AG04450 (cell line): Measurements from ENCODE around the gene CEP78. TPM values are rescaled to one million over a fixed set of nuclear protein-coding genes. Genes with fewer than 3 reads are reported as not detected.
A peak's percentile ranks its signal among the peaks of the same experiment; 100 is the strongest.
"Not testable (repeated sequence)": the region's sequence is repeated elsewhere in the genome, so short reads cannot be mapped to it uniquely, and the experiment has no call there.

Experiments used
- CTCF ChIA-PET: fragments of 300-600, 350-600 bp; formaldehyde crosslinking; extraction: SDS; loops from one replicate; lab custom pipeline; 2022; ENCODE audit warnings: antibody characterized with exemption, inconsistent platforms; lab: Charles Lee
- POLR2A ChIA-PET: fragments of 350-600 bp; formaldehyde crosslinking; extraction: SDS; loops from one replicate; lab custom pipeline; 2021; ENCODE audit warnings: antibody characterized with exemption, inconsistent platforms; lab: Yijun Ruan, JAX
- DNase-seq: peaks from one replicate; pipeline ENCODE4 v3.0.0-alpha.2; 2011; ENCODE audit warnings: low read depth, low spot score
- H3K27ac ChIP-seq: one replicate; pipeline ENCODE4 v1.5.1; 2012; ENCODE audit warnings: low read depth, low read length, control low read depth
- H3K27me3 ChIP-seq: one replicate; pipeline ENCODE4 v1.6.0; 2012; ENCODE audit warnings: low read length; ENCODE audit not compliant: control insufficient read depth, insufficient read depth
- H3K4me3 ChIP-seq: 2 replicates; pipeline ENCODE4 v1.5.1; 2011; ENCODE audit warnings: mild to moderate bottlenecking, low read depth, low read length, control low read depth
- H3K9me3 ChIP-seq: 2 replicates; pipeline ENCODE4 v1.5.1; 2012; ENCODE audit warnings: low read length; ENCODE audit not compliant: control insufficient read depth, insufficient read depth
- CTCF ChIP-seq: IDR thresholded peaks from 2 replicates; pipeline ENCODE4 v1.5.1; 2011; ENCODE audit warnings: low read depth, low read length, control low read depth, inconsistent platforms
- polyA plus RNA-seq: library from polyadenylated mRNA; depleted of rRNA; stranded (reverse); fragments of >200 nt; gene quantifications from 2 replicates; pipeline ENCODE4 v1.2.3, GENCODE V29; 2011

CEP78 gene
- polyA plus RNA-seq, 1 experiment: 11.0 TPM

GRCh38 chr9:78230761-78231160, 5.1 kb upstream of the CEP78 start:
- TF ChIP-seq CTCF: no peak
- Histone ChIP-seq H3K27ac (no peak overlapping the region), H3K9me3 (no peaks in the 10 kb centered on the region), H3K27me3 (no peaks in the 10 kb centered on the region), H3K4me3 (no peak overlapping the region)
- no peak for DNase-seq
- ChIA-PET POLR2A (interaction anchor here (0.6 kb wide), 1 partner anchor 84 kb away, joined by 5 read pairs; no protein-coding TSS in a partner anchor), CTCF (no interaction called here)

GRCh38 chr9:78232471-78232870, 3.4 kb upstream of the CEP78 start:
- CTCF ChIA-PET: interaction anchor here (0.6 kb wide), 1 partner anchor 16 kb away, joined by 3 read pairs; no protein-coding TSS in a partner anchor
- H3K27me3 ChIP-seq, POLR2A ChIA-PET, H3K9me3 ChIP-seq, H3K27ac ChIP-seq, DNase-seq, H3K4me3 ChIP-seq: not testable (repeated sequence)

- no peak for TF ChIP-seq CTCF
- ChIA-PET CTCF (no interaction called here), POLR2A (no interaction called here)
- no peak overlapping the region for H3K27ac ChIP-seq
- no peaks in the 10 kb centered on the region for H3K9me3 ChIP-seq
- DNase-seq: no peak
- peak overlapping the region; percentile 80 for H3K4me3 ChIP-seq
- no peaks in the 10 kb centered on the region for H3K27me3 ChIP-seq
Observed at GRCh38 chr9:78234810-78235209, 1.1 kb upstream of the CEP78 start.

GRCh38 chr9:78235256-78235761, 566 bp upstream of the CEP78 start:
- no peak for TF ChIP-seq CTCF
- Histone ChIP-seq H3K27ac (peak overlapping the region; percentile 75), H3K27me3 (no peaks in the 10 kb centered on the region), H3K4me3 (peak overlapping the region; percentile 80), H3K9me3 (no peaks in the 10 kb centered on the region)
- POLR2A ChIA-PET: interaction anchor here (1.2 kb wide), 1 partner anchor 62 kb away, joined by 6 read pairs; the partner anchor contains the start of gene PSAT1
- DNase-seq: no peak
- CTCF ChIA-PET: no interaction called here

GRCh38 chr9:78236551-78236910, 656 bp downstream of the CEP78 start:
- no peaks in the 10 kb centered on the region for H3K27me3 ChIP-seq
- POLR2A ChIA-PET: interaction anchor here (0.8 to 1.2 kb wide), 2 partner anchors 61 to 529 kb away, joined by 4 to 6 read pairs; partner anchors contain the start of gene PSAT1
- peak overlapping the region; percentile 47 for H3K27ac ChIP-seq
- peak overlapping the region; percentile 80 for H3K4me3 ChIP-seq
- CTCF ChIA-PET: interaction anchor here (1.5 kb wide), 1 partner anchor 133 kb away, joined by 3 read pairs; no protein-coding TSS in a partner anchor
- DNase-seq: no peak
- no peaks in the 10 kb centered on the region for H3K9me3 ChIP-seq
- no peak for TF ChIP-seq CTCF
